Brain microvascular endothelial cell (primary cell): ENCODE results near the gene ETS1.

Experiments used
- DNase-seq: peaks from one replicate; pipeline ENCODE4 v3.0.0-alpha.2; 2020
- H3K27ac ChIP-seq: fragments of 250-450 bp; sonication (Bioruptor Pico); 2 replicates; pipeline ENCODE4 v1.5.1; 2020; ENCODE audit warnings: mild to moderate bottlenecking, moderate library complexity
- H3K27me3 ChIP-seq: fragments of 250-450 bp; sonication (Bioruptor Pico); replicated peaks from 2 replicates; pipeline ENCODE4 v1.5.1; 2020; ENCODE audit warnings: mild to moderate bottlenecking
- H3K36me3 ChIP-seq: fragments of 250-450 bp; sonication (Bioruptor Pico); replicated peaks from 2 replicates; pipeline ENCODE4 v1.5.1; 2020; ENCODE audit warnings: mild to moderate bottlenecking
- H3K4me3 ChIP-seq: 2 replicates; pipeline ENCODE4 v1.5.1; 2011; ENCODE audit warnings: low read depth, mild to moderate bottlenecking, control low read depth, low read length, moderate library complexity
- in situ Hi-C: cut with HindIII; loops from 2 replicates; pipeline ENCODE4 v1.10.0; 2017; ENCODE audit warnings: low sequenced_read_pairs, low pct_ligation_motif_present
- TF ChIP-seq, protein P1 (sequence below): IDR thresholded peaks from 2 replicates; pipeline ENCODE4 v1.5.1; 2011; ENCODE audit warnings: low read depth, mild to moderate bottlenecking, moderate library complexity, low read length, control low read depth, inconsistent platforms; ENCODE audit errors: missing control alignments

ETS1 gene

GRCh38 chr11:128563942-128564641 lies 23.3 kb downstream of the ETS1 start:
- H3K27me3 ChIP-seq = no peaks in the 10 kb centered on the region
- H3K4me3 ChIP-seq = no peak overlapping the region
- no peak for DNase-seq
- no peaks in the 10 kb centered on the region for H3K36me3 ChIP-seq
- no peak overlapping the region for H3K27ac ChIP-seq
- in situ Hi-C loops = no loop called here
- TF ChIP-seq, protein P1, sequence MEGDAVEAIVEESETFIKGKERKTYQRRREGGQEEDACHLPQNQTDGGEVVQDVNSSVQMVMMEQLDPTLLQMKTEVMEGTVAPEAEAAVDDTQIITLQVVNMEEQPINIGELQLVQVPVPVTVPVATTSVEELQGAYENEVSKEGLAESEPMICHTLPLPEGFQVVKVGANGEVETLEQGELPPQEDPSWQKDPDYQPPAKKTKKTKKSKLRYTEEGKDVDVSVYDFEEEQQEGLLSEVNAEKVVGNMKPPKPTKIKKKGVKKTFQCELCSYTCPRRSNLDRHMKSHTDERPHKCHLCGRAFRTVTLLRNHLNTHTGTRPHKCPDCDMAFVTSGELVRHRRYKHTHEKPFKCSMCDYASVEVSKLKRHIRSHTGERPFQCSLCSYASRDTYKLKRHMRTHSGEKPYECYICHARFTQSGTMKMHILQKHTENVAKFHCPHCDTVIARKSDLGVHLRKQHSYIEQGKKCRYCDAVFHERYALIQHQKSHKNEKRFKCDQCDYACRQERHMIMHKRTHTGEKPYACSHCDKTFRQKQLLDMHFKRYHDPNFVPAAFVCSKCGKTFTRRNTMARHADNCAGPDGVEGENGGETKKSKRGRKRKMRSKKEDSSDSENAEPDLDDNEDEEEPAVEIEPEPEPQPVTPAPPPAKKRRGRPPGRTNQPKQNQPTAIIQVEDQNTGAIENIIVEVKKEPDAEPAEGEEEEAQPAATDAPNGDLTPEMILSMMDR = no peak

- Histone ChIP-seq H3K27me3 (no peaks in the 10 kb centered on the region), H3K36me3 (no peaks in the 10 kb centered on the region), H3K27ac (no peak overlapping the region), H3K4me3 (no peak overlapping the region)
- DNase-seq = no peak
- TF ChIP-seq, protein P1 = no peak
- in situ Hi-C loops = no loop called here
Observed at GRCh38 chr11:128563308-128563707, 24.1 kb downstream of the ETS1 start.

- DNase-seq = no peak
- H3K4me3 ChIP-seq = no peak overlapping the region
- no peak overlapping the region for H3K27ac ChIP-seq
- in situ Hi-C loops = no loop called here
- TF ChIP-seq, protein P1 = no peak
- H3K36me3 ChIP-seq = no peaks in the 10 kb centered on the region
- no peaks in the 10 kb centered on the region for H3K27me3 ChIP-seq
Observed at GRCh38 chr11:128559496-128560103, 27.8 kb downstream of the ETS1 start.

DNA sequence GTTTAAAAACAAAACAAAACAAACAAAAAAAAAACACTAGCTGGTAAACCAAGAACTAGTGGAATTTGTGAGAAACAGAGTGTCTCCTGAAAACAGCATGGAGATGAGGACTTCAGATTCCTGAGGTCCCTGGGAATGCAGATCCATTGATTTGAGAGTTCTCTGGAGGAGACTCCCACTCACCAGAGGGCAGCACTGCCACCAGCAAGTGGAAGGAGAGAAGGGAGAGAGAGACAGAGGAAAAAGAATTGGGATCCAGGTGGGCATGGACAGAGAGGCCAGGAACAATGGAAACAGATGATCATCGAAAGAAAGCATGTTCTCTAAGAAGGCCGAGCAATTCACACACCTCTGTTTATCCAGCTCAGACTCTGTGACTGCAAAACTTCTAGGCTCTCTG lies 31.8 kb downstream of the ETS1 start:
- in situ Hi-C loops = no loop called here
- TF ChIP-seq, protein P1 = peak; percentile 72
- no peak for DNase-seq
- no peaks in the 10 kb centered on the region for H3K36me3 ChIP-seq
- H3K27ac ChIP-seq = no peak overlapping the region
- H3K27me3 ChIP-seq = no peaks in the 10 kb centered on the region
- no peak overlapping the region for H3K4me3 ChIP-seq

- H3K36me3 ChIP-seq = no peaks in the 10 kb centered on the region
- TF ChIP-seq, protein P1 = peak; percentile 55
- in situ Hi-C loops = no loop called here
- no peak for DNase-seq
- H3K27me3 ChIP-seq = no peaks in the 10 kb centered on the region
- no peak overlapping the region for H3K27ac ChIP-seq
- H3K4me3 ChIP-seq = no peak overlapping the region
Observed at GRCh38 chr11:128553662-128554362, 33.5 kb downstream of the ETS1 start.
